Calu3 (cell line): Measurements from ENCODE around the gene ADM. TPM values are rescaled to one million over a fixed set of nuclear protein-coding genes. Genes with fewer than 3 reads are reported as not detected.

Experiments used
- BruUV-seq: library from RNA; stranded (reverse); fragments of 400-500 nt; replicated peaks from 2 replicates; lab custom pipeline; 2021; lab: Mats Ljungman, UMichigan
- CTCF ChIA-PET: fragments of 300-600 bp; sonication (Branson Sonifier 250); formaldehyde crosslinking; loops from one replicate; lab custom pipeline; 2022; ENCODE audit warnings: antibody characterized with exemption; lab: Charles Lee
- DNase-seq: peaks from one replicate; pipeline ENCODE4 v3.0.0; 2022
- H3K27ac Mint-ChIP-seq: one replicate; pipeline ENCODE4 v1.8.0; 2022; ENCODE audit warnings: mixed read lengths; ENCODE audit not compliant: unreplicated experiment
- H3K27me3 Mint-ChIP-seq: one replicate; pipeline ENCODE4 v1.8.0; 2022; ENCODE audit warnings: mixed read lengths; ENCODE audit not compliant: unreplicated experiment
- H3K36me3 Mint-ChIP-seq: one replicate; pipeline ENCODE4 v1.8.0; 2022; ENCODE audit warnings: mild to moderate bottlenecking, moderate library complexity, mixed read lengths; ENCODE audit not compliant: insufficient read depth, unreplicated experiment
- H3K4me1 Mint-ChIP-seq: one replicate; pipeline ENCODE4 v1.8.0; 2022; ENCODE audit warnings: mild to moderate bottlenecking, low read depth, mixed read lengths; ENCODE audit not compliant: unreplicated experiment
- H3K4me3 Mint-ChIP-seq: one replicate; pipeline ENCODE4 v1.8.0; 2022; ENCODE audit warnings: mild to moderate bottlenecking, low read depth, moderate library complexity, mixed read lengths; ENCODE audit not compliant: unreplicated experiment
- H3K9me3 Mint-ChIP-seq: one replicate; pipeline ENCODE4 v1.8.0; 2022; ENCODE audit warnings: low read depth, mixed read lengths; ENCODE audit not compliant: unreplicated experiment
- CTCF ChIP-seq: fragments of 200-600 bp; IDR thresholded peaks from one replicate; pipeline ENCODE4 v1.8.0; 2022; ENCODE audit warnings: antibody characterized with exemption; ENCODE audit not compliant: unreplicated experiment
- intact Hi-C: fragments of 100-400 bp; cut with micrococcal nuclease; formaldehyde crosslinking; loops from one replicate; pipeline ENCODE4 v1.10.0; 2022; ENCODE audit not compliant: unreplicated experiment
- total RNA-seq: library from RNA; stranded (reverse); gene quantifications from 2 replicates; pipeline ENCODE4 v1.2.3, GENCODE V29; 2022

The ADM gene
- total RNA-seq, 1 experiment from 2014 or later, result 2.0 TPM

- no TSS peak for BruUV-seq
These were observed 20.9 kb upstream of the ADM start for GRCh38 chr11:10283991-10284390.

GRCh38 chr11:10285148-10285802, 19.6 kb upstream of the ADM start:
- TF ChIP-seq CTCF, result no peak
- no TSS peak for BruUV-seq
- Mint-ChIP-seq H3K36me3 (no peaks in the 10 kb centered on the region), H3K27me3 (no peaks in the 10 kb centered on the region), H3K4me3 (no peak overlapping the region), H3K9me3 (no peaks in the 10 kb centered on the region), H3K4me1 (peaks cover 12% of the 10 kb centered on the region), H3K27ac (no peak overlapping the region)
- CTCF ChIA-PET, result no interaction called here
- DNase-seq, result no peak
- intact Hi-C loops, result no loop called here

More at GRCh38 chr11:10283991-10284390, 20.9 kb upstream of the ADM start:
- Mint-ChIP-seq H3K36me3 (no peaks in the 10 kb centered on the region), H3K9me3 (no peaks in the 10 kb centered on the region), H3K4me1 (peaks cover 12% of the 10 kb centered on the region), H3K4me3 (no peak overlapping the region), H3K27me3 (no peaks in the 10 kb centered on the region), H3K27ac (no peak overlapping the region)
- DNase-seq, result no peak
- CTCF ChIA-PET, result no interaction called here
- TF ChIP-seq CTCF, result no peak
- intact Hi-C loops, result no loop called here

- no peaks in the 10 kb centered on the region for H3K9me3 Mint-ChIP-seq
- H3K27me3 Mint-ChIP-seq, result no peaks in the 10 kb centered on the region
- no TSS peak for BruUV-seq
- H3K27ac Mint-ChIP-seq, result no peak overlapping the region
- no peak overlapping the region for H3K4me3 Mint-ChIP-seq
- no peak for TF ChIP-seq CTCF
- CTCF ChIA-PET, result no interaction called here
- no peaks in the 10 kb centered on the region for H3K36me3 Mint-ChIP-seq
- peaks cover 12% of the 10 kb centered on the region for H3K4me1 Mint-ChIP-seq
- intact Hi-C loops, result no loop called here
- DNase-seq, result no peak
These were observed 17.7 kb upstream of the ADM start for GRCh38 chr11:10287140-10287539.

GRCh38 chr11:10287766-10288715, 16.8 kb upstream of the ADM start:
- H3K27ac Mint-ChIP-seq, result no peak overlapping the region
- CTCF ChIA-PET, result interaction anchor here (0.6 to 1.2 kb wide), 3 partner anchors 11 to 19 kb away, joined by 3 read pairs; partner anchors contain the start of gene ADM
- no peaks in the 10 kb centered on the region for H3K9me3 Mint-ChIP-seq
- no peaks in the 10 kb centered on the region for H3K36me3 Mint-ChIP-seq
- peaks cover 12% of the 10 kb centered on the region for H3K4me1 Mint-ChIP-seq
- BruUV-seq, result no TSS peak
- TF ChIP-seq CTCF, result no peak
- no peak for DNase-seq
- no peak overlapping the region for H3K4me3 Mint-ChIP-seq
- H3K27me3 Mint-ChIP-seq, result no peaks in the 10 kb centered on the region
- intact Hi-C loops, result no loop called here
